Measurements from ENCODE around the gene SORD.
"Not testable (repeated sequence)": the region's sequence is repeated elsewhere in the genome, so short reads cannot be mapped to it uniquely, and the experiment has no call there.

Gene SORD

DNA sequence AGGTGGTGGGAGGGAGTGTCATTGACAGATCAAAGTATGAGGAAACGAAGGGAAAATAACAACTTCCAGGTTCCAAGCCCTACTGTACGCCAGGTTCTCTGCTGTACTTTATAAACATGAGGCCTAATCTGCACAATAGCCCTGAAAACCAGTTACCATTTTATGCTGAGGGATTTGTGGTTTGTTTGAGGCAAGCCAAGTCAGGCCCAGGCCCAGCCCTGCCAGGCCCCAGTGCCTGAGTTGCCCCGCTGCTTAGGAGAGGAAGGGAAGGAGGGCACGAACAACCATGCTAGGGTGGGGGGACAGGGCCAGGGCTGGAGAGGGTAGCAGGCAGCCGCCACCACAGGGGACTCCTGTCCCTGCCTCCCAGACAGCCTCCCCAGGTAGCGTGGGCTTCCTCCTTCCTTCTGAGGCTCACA is 47.0 kb downstream of the SORD start:
- not testable (repeated sequence) for DNase-seq

- DNase-seq, result not testable (repeated sequence)
Observed at GRCh38 chr15:45073602-45074001, 50.6 kb downstream of the SORD start.

GRCh38 chr15:45075440-45076320 is 52.7 kb downstream of the SORD start:
- not testable (repeated sequence) for DNase-seq

- not testable (repeated sequence) for DNase-seq
Observed at GRCh38 chr15:45077391-45077790, 54.4 kb downstream of the SORD start.

- not testable (repeated sequence) for DNase-seq
Observed at GRCh38 chr15:45079201-45079600, 56.2 kb downstream of the SORD start.

DNA sequence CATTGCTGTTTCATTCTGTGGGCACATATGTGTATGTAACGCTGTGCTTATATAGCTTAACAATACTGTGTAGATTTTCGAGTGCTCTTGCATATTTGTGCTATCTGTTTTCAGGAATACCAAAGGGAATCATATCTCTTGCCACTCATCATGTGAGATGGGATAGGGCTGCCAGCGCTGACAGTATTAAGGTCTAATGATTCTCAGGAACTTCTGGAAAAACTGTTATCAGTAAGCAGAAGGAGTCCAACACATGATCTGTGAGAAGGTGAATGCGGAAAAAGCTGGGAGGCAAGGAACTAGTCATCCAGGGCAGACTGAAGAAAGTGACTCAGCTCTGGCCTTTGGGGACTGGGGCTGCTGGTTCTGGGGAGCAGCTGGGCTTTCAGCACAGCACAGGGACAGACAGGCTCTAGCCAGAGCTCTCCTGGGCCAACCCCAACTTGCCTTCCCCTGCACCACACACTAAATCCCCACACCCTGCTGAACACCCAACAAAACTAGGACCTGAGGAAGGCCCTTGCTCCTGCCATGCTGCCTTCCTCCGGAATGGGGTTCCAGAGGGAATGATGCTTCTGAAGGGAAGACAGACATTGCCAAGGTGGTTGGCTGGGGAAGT is 56.7 kb downstream of the SORD start:
- DNase-seq, result not testable (repeated sequence)

DNA sequence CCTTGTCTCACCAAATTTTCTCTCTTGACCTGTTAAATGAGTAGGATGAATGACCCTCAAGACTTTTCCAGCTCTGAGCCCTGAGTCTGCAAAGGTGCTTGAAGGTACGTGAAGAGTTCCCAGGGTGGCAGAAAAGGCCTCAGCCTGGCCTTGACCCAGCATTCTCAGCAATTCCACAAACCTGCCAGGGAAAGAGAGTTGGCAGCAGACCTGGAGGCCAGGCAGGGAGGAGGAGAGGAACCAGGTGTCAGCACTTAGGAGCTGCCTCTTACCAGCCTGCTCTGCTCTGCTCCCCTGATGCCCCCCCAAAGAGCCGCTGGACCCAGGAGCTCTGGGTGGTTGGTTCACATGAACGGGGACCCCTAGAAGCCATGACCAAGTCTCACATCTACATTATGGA is 57.6 kb downstream of the SORD start:
- DNase-seq, result not testable (repeated sequence)

DNA sequence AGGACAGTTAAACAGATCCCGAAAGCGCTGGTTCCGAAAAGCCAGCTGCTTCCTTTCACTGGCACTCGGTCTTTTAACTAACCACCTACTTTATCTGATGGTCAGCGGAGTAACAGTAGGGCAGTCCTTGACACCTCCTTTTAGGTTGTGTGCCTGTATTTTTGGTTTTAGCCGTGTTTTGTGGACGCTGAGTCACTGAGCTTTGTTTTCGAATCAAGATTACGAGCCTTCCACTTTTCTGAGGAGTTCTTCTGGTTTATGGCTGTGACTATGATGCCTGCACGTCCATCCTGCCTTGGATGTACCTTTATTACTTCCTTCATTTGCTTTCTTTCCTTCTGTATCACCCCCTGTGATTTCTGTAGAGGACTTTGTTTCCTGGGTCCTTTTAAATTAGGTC is 59.4 kb downstream of the SORD start:
- DNase-seq, result not testable (repeated sequence)

- DNase-seq, result no peak
Observed at GRCh38 chr15:45083223-45083622, 60.2 kb downstream of the SORD start.

- DNase-seq, result no peak
Observed at GRCh38 chr15:45084163-45084562, 61.2 kb downstream of the SORD start.

- DNase-seq, result no peak
Observed at GRCh38 chr15:45087513-45087912, 64.5 kb downstream of the SORD start.

GRCh38 chr15:45088801-45089711 is 66.1 kb downstream of the SORD start:
- DNase-seq, result no peak

- no peak for DNase-seq
Observed at GRCh38 chr15:45089712-45090373, 66.8 kb downstream of the SORD start.

DNA sequence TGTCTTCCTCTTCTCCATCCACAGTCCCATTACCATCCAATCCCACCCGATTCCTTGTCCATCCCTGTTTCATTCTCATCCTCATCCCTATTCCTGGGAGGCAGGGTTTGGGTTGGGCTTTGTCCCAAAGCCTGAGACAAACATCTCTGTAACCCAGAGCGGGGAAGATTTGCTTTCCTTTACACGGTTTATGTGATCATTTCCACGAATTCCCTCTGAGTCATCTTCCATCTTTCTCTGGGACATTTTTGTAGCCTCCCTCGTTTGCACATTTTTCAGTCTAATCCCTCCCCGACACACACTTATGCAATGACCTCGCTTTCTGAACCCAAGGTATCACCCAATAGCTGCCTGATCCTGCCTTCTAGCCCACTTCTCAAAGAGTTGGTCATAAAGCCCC is 68.2 kb downstream of the SORD start:
- no peak for DNase-seq

GRCh38 chr15:45091576-45091975 is 68.6 kb downstream of the SORD start:
- DNase-seq, result no peak

GRCh38 chr15:45093013-45093412 is 70.0 kb downstream of the SORD start:
- DNase-seq, result no peak

DNA sequence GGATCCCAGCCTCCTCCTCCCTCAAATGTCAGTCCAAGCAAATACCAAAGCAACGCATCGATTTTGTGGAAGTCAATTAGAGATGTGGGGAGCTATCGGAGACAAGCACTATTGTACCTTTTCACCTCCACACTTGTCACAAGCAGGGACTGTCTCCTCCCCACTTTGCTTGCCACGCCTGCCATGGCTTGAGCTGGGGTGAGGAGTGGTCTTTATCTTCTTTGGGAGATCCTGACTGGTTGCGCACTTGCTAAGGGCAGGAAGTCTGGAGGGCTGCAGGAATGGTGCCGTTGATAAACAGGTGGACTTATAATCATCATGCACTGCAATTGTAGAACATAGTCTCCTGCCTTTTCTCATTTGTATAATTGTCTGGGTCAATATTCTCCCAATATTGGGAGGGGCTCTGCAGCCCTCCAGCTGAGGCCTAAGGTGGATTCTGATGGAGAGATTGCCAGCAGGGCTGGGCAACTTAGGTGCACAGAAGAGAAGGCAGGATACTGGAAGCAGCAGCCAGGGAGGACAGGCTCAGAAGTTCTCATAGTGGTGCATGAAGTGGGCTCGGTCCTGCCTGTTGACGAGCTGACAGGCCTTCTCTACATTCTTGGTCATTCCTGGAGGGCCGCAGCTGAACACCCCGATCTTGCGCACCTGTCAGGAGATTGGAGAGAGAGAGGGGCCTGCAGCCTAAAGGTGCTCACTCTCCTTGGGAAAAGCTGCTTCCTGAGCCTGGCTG is 70.8 kb downstream of the SORD start:
- no peak for DNase-seq

DNA sequence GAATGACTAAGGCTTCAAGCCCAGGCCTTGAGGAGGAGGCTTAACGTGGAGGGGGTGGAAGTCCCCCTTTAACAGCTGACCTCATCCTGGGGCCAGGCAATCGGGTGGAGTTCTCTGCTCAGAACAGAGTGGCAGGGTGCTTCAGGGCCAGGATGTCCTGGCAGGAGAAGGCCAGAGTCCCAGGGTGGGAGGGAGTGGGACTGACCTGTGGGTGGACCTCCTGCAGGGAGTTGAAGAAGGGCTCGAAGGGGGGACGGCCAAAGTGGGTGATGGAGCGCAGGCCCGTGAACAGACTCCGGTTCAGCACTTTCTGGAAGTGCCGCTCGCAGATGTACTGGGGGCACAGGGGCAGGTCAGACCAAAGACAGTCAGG is 71.3 kb downstream of the SORD start:
- no peak for DNase-seq

- no peak for DNase-seq
Observed at GRCh38 chr15:45095661-45096060, 72.7 kb downstream of the SORD start.

DNA sequence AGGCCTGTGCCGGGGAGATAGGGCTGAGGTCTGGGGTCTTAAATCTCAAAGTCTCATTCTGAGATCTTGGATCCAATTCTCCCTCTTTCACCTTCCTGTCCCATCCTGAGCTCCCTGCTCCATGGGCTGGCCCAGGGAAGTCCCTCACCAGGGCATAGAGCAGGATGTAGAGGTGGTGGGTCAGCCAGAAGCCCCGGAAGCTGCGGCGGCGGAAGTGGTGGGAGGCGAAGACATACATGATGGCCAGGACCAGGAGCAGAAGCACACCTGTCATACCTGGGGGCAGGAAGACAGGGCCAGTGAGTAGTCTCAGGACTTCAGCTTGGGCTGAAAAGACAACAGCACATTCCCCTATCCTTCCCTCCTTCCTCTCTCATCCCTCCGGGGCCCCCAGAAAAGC is 74.5 kb downstream of the SORD start:
- no peak for DNase-seq

- no peak for DNase-seq
Observed at GRCh38 chr15:45099549-45100165, 76.7 kb downstream of the SORD start.

Data from RPMI8226 (cell line).